Activated CD4-positive, alpha-beta T cell treated with anti-CD3 and anti-CD28 coated beads for 24 hours (primary cell): Measurements from ENCODE around the gene TRIB2.

Source experiments
- DNase-seq, 2 donors: peaks; one replicate each; pipeline ENCODE4 v3.0.0-alpha.2; 2020; ENCODE audit warnings: low read depth in 2 of 2

TRIB2 gene

DNA sequence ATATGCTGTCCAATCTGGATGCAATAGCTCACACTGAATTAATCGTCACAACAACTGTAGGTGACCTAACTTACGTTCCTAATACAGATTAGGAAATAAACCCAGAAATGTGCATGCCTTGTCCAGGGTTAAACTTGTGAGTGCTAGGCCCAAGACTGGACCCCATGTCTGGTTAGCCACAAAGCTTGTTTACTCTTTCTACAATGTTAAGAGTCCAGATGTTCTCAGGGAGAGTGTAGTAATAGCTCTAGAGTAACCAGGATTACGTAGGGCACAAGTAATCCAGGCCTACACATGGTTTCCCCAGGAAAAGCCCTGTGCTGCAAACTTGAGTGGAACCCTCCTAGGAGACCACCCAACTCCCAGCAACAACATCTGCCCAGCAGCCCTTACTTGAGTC is 26.2 kb downstream of the TRIB2 start:
- DNase-seq = no peak

DNA sequence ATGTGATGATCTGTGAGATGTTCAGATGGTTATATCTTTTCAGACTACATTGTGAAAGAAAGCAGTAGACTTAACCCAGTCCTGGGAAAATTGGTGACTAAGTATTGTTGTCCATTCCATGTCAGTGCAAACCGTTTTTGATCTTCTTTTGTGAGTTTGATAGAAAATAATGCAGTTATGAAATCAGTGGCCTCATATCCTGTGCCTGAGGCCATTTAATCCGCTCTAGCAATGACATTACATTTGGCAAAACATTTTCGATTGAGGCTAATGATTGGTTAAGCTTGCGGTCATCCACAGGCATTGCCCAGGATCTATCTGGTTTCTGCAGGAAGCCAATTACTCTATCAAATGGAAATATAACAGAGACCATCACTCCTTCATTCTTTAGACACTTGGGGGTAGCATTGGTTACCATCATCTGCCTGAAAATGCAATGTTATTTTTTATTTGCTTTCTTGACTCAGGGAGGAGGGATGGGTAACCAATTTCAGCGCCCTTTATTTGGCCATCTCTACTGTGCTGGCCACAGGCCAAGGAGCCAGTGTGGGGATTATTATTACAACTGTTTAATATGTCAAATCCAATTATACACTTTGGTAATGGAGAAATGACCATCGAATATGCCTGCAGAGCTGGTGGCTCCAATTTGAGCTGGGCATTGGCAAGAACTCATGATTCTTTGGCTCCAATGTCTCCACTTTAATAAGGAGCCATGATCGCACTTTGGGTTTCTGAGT is 33.6 kb downstream of the TRIB2 start:
- no peak for DNase-seq

DNA sequence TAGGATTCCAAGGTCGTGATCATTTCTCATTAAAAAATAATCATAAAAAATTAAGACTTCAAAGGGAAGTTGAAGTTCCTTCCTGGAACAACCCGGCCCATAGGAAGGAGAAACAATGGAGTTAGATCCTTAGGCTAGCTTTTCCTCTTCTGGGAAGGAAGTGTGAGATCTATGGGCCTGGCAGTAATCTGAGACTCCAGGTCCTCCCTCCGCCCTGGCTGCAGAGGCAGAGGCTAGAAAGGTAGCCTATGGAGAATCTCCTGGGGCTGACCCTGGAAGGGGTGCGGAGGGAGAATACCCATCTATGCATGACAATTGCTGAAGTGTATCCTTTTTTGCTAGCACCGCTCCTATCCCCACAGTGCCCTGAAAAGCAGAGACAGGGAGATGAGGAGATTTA is 37.9 kb downstream of the TRIB2 start:
- no peak for DNase-seq

DNA sequence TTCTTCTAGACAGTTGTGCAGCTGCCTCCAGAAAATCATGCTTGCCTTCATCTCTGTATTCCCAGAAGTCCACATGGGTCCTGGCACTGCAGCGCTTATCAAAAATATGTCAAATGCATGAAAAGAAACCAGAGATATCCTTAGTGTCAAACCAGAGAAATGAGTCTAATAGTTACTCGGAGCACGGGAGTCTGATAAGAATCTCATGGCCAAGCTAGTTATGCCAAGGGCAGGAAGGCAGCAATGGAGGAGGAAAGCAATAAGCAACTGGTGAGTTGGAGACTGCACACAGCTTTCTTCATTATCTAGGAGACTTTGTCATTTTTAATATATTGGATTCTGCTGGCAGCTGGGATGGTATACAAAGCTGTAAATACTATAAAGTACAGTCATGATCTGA is 38.6 kb downstream of the TRIB2 start:
- DNase-seq = no peak

DNA sequence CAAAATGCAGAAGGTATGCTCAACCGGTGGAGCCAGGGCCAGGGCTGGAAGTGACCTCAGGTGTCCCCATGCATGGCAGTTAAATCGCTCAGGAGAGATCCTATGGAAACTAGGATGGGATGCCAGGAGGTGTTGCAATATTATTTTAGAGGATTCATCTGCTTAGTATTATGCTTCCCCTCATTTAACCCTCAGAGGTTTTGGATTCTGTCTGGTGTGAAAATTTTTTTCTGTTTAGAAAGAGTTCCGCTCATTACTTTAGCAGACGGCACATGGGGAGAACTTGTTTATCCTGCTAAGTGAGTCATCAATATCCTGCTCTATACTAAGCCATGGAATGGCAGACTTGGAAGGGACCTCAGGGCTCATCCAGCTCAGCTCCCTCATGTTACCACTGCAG is 42.5 kb downstream of the TRIB2 start:
- no peak for DNase-seq

DNA sequence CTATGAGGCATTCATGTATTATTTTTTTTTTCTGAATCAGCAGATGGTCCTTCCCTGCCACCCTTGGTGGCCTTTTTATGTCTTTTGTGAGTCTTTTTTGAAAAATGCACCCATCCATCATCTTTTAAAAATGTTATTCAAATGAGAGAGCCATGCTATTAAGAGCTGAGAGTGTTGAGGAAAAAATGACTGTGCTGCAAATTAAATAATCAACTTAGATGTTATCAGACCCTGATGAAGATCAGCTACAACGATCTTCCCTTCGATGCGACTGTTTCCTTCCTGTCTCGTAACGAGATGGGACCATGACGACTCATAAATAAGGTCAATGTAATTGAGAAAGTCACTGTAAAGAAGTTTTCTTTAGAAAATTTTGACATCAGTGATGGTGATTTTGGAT is 44.4 kb downstream of the TRIB2 start:
- DNase-seq = no peak

DNA sequence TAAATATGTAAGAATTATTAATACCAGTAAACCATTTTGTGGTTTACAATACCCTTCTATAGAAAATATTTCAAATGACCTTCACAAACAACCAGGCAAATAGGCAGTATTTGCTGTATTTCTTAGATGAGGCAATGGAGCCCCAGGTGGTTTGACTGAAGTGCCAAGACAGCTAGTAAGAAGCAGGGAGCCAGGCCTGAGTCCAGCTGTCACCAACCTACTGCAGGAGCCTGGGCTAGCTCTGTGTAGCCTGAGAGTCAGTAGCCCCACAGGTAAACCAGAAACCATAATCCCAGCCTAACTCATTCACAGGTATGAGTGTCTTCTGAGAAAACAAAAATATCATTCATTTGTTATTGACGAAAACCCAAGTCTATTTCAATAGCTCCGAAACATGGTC is 45.6 kb downstream of the TRIB2 start:
- no peak for DNase-seq

DNA sequence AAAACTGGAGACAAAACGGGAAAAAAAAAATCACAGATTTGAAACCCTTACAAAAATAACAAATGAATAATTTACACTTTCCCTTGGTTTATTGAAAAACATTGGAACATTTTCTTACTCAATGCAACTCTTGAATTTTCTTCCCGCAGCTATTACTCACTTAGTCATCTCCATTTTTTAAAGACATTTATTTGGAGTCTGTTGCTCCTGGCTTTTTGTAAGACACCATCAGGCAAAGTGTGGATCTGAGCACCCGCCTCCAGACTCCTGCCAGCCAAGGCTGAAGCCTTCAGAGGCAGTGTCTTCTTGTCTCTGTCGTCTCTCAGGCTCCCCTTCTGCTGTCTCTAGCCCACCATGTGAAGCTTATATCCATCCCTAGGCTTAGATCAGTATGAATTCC is 46.2 kb downstream of the TRIB2 start:
- DNase-seq = no peak

DNA sequence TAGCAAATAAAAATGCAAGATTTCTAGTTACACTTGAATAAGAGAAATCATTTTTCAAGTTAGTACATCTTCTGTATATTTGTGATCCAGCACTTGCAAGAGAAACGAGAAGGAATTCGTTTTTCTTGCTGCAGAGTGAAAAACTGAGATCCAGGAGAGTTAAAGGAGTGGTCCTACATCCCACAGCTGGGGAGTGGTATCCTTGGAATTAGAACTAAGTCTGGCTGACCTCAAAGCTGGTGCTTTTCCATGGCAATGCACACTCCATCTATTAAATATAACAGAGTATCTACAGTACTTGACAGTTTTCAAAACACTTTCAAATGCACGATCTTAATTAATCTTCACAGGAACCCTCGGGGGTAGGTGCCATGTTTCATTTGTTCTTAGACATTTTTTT is 46.8 kb downstream of the TRIB2 start:
- DNase-seq = no peak

DNA sequence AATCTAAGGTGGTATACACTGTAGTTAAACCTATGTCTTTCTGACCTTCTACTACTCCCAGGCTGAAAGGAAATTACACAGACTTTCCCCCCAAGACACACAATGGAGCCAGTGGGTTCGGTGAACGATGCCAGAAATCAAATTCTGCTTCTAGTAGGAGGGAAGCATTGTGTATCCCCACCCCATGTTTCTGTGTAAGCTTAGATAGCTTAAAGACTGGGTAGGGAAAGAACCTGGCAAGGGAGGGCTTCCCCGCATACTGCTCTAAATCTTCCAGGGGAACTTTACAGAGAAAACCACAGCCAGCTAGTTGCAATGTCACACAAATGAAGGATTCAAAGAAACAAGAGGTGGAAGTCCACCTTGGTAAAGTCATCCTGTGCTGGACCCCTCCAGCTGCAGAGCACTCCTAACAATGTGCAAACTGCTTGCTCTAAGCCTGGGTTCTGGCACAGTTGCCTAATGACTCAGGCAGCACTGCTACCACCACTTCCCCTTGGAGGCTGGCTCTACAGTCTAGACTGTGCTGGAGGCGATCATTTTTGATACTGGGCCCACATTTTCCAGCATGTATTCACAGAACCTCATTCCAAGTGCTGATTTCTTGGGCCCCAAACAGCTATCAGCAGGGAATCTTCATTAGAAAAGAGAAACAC is 47.5 kb downstream of the TRIB2 start:
- DNase-seq = no peak

DNA sequence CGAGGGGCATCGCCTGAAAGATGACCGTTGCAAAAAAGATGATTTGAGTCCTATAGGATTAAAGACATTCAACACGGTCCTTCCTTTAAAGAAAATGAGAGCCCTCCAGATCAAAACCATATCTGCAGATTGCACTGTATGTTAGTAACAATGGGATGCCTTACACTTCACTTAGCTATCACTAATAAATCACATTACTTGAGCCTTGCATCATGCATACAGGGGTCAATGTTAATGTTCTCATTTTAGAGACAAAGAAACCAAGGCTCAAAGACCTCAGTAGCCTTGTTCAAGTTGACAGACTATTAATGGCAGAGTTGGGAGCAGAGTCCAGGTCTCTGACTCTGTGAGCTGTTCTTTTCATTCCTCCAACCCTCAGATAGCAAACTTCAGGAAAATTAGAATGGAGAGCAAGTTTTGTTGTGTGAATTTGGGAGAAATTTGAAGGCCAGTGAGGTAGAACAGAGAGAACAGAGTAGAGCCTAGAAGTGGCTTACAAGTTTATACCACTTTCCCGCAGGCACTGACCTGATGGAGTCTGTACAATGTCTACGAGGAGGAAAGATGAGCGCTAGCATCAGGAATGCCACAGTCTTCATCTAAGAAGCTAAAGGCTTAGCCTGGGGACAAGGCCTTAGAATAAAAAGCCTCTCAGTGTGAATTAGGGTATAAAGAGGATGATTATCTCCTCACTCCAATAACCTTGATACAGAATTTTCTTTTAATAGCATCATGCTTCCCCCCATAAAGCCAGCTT is 48.3 kb downstream of the TRIB2 start:
- DNase-seq = no peak

DNA sequence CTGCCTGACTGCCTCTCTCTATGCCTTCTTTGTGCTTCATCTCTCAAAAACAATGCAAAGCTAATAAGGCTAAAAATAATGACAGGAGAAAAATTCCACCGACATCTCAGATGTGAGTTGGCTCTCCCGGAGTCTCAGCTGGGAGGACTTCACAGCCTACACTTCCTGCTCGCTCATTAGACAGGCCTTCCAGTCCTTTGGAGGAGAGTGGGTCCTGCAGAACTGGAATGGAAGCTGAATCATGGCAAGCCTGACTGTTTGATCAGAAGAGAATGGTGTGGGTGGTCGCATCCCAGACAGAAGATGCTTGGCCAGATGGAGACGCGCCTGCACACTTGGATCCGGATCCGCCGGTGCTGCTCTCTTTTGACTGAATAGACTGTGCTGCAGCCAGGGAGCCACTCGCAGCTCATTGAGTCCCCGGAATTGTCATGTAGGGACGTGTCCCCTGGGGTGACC is 49.7 kb downstream of the TRIB2 start:
- DNase-seq = no peak

DNA sequence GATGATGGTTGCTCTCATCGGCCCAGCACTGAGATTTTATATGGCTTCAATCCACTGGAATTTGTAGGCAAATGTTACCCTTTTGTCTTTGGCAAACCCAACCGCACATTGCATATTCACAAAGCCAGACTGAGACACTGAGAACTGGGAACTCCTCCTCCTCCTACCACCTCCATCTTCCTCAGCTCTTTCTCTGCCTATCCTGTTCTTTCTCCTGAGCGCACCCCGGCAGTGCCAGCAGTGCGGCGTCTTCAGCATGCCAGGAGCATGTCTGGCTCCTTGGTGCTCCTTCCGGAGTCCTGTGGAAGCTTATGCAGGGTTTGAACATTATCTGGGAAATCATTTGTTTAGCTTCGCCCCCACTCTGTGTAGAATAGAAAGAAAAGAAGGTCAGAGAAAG is 50.8 kb downstream of the TRIB2 start:
- DNase-seq = no peak

DNA sequence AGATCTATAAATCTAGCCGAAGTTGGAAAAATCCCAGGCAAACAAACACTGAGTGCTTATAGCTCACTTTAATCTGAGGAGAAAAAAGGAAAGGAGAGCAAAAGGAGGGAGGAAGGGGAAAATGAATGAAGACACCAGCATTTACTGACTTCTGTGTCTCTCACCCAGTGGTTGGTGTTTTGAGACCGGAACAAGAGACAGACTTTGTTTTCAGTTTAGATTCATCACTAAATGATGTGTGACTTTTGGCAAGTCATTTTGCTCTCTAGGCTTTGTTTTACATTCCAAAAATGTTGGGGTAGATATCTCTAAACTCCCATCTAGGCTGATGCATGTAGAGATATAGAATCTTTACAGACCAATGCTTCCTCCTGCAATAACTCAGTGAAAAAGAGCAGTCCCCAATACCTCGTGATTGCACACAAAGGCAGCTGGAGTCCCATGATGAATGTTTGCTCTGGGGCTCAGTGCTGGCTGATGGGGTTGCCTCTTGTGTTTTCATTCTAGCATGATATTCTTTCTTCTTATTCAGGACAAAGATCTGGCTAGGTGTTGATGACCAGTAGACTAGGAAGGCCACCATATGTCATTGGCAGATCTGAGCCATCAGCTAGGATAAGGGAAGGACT is 51.4 kb downstream of the TRIB2 start:
- no peak for DNase-seq

DNA sequence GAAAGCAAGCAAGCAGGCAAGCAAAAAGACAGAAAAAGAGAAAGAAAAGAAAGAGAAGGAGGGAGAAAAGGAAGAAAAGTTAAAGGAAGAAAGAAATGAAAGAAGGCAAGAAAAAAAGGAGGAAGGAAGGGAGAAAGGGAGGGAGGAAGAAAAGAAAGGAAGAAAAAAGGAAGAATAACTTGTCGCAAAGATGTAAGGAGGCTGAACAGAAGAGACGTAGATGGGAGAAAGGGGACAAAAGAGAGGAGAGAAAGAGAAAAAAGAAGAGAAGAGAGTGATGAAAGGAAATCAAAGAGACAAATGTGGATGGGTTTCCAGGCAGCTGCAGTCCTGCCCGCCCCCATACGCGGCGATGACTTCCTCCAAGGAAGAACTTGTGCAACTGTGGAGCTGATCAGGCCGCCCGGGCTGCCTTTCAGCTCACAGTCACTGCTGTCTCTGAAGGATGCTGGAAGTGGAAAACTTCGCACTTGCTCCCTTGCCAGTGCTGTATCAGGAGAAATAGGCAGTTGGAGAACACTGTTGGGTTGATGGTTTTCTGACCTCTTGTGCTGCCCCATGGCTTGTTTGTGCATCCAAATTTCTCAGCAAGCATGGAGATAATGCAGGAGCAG is 52.9 kb downstream of the TRIB2 start:
- DNase-seq = no peak

DNA sequence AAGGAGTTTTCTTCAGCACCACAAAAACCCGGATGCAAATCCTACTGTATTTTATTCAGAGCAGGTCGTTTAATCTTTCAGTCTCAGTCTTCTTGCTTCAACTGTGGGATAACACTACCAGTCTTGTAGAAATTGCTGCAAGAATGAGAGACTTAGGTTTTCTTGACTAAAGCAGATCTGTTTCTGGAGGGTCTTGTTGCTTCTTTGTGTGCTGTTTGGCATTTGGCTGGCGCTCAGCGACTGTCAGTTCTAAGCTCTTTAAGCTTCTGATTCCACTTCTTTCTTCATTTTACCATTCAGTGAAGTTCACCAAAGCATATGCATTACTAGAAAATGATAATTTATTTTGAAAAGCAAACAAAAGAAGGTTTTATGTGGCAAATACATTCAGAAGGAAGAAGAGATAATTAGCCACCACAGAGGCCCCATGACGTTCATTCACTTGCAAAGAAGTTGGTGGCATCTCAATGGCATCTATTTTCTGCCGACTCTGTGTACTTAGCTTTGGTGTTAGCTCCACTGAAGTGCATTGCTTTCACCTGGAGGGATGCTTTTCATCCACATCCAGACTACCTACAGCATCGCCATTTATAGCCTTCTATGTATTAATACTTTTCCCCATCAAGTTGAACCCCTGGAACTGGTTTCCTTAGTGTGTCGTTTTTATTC is 53.7 kb downstream of the TRIB2 start:
- no peak for DNase-seq

DNA sequence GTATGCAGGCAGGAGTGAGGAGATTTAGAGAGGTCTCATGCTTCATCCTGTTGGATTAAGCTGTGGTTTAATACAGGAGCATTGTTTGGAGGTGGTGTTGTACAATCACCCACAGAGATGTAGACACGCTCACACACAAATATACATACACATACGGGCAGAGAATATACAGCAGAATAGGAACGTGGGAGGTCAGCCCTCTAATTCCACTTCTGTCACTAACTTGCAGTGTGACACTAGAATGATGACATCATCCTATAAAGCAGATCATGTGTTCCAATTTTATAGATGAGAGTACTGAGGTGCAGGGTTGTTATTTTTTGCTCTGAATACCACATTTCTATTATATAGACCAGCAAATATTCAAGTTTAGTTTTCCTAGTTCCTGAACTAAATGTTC is 54.4 kb downstream of the TRIB2 start:
- no peak for DNase-seq

DNA sequence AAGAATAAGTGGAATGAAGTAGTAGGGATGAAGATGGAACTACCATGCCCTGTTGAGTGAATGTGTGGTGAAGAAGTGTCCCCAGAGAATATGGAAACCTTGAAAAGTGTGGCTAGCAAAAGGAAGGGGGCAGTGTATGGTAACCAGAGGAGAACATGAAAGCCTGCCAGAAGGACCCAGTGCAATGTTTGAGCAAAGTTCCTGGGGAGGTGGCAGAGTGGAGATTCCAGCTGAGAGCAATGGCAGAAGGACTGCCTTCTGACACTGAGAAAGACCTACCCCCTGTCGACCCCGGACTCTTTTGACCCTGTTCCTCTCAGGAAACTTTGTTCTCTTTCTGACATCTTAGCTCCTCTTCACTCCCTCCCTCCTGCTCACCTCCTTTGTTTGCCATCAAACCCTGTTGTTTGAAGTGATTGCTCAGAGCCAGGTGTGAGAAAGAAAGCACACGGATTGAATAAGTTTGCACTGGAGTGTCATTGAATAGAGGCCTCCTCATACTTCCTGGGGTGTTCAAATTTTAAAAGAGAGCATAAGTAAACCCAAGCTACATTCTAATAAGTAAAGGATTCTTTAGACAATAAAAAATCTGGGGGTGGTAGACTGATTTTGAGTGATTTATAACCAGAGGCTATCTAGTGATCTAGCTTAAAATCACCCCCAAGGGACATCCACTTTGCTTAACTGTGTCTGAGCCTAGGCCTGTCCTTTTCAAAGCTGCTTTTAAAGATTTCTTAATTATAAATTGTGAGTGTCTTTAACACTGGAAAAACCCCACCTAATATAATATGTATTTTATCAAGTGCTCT is 57.1 kb downstream of the TRIB2 start:
- no peak for DNase-seq

DNA sequence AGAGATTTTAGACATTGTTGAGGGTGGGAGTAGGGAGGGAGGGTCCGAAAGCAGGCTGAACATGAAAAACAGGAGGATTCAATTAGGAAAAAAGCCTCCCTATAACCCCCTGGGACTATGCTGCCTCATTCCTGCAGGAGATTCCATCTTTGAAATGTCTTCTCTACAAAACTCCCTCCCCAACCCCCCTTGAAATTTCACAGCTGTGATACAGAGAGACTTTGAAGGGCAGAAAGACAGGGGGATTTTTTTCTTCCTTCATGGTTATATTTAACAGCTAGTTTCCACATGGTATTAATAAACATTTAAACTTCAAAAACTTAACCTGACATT is 57.6 kb downstream of the TRIB2 start:
- no peak for DNase-seq

DNA sequence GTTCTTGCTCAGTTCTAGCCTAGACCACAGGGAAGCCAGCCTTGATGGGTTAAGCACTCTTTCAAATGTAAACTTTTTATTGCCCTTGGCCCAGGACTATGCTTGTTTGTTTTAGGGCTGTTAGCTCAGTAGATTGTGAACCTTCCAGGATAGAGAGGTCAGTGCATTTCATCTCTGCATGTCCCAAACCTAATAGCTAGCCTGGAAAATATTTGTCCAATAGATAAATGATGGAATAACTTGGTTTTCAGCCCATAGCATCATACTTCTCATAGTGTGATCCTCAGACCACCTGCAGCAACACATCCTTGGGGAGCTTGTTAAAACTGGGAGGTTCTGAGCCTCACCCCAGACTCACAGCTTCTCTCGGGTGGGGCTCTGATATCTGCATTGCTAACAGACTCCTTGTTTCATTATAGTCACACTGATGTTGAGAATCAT is 59.8 kb downstream of the TRIB2 start:
- no peak for DNase-seq

DNA sequence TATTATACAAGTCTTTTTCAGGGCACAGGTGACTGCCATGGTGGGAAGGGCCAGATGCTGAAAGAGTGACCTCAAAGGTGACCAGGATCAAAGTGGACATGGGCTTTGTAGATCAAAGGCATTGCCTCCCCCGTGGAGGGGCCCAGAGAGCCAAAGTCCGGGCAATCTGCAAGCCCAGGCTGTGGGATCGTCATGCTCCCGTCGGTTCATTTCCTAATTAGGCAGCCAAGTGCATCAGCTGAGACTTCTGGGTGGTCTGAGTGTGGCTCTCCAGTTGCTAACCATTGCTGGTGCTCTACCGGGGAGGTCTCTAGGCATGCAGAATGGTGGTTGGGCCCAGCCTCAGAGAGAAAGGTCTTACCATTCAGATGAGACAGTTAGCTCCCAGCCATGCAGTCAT is 61.6 kb downstream of the TRIB2 start:
- DNase-seq = no peak
